HepG2 (cell line): ENCODE measurements around the gene CLPSL2.

Experiments
- BCL6 ChIP-seq: IDR thresholded peaks from 2 replicates; pipeline ENCODE4 v1.6.1; 2016; ENCODE audit warnings: missing genetic modification reagents, missing compliant biosample characterization
- EZH2 ChIP-seq: conservative IDR thresholded peaks from 2 replicates; pipeline ENCODE4 v1.6.1; 2012; ENCODE audit warnings: mild to moderate bottlenecking, low read depth, low read length, moderate library complexity
- FOXA1 ChIP-seq, 2 experiments: fragments of 450-650 bp in 1 of 2; sonication (generic) in 1 of 2; formaldehyde crosslinking in 1 of 2; IDR thresholded peaks; 2 replicates each; pipeline versions ENCODE4 v1.4.0 to v1.6.1; 2016 to 2020; ENCODE audit warnings: missing genetic modification reagents in 1 of 2
- NFIB ChIP-seq: sonication (generic); formaldehyde crosslinking; IDR thresholded peaks from 2 replicates; pipeline ENCODE4 v1.9.0; 2021; ENCODE audit warnings: missing genetic modification reagents, mild to moderate bottlenecking, borderline replicate concordance
- RNF2 ChIP-seq: fragments of 450-650 bp; conservative IDR thresholded peaks from 2 replicates; pipeline ENCODE4 v1.6.1; 2016; ENCODE audit warnings: low read depth
- SIX1 ChIP-seq: sonication (generic); formaldehyde crosslinking; IDR thresholded peaks from 2 replicates; pipeline ENCODE4 v1.4.0; 2020; ENCODE audit warnings: missing genetic modification reagents, borderline replicate concordance
- ZFP62 ChIP-seq: sonication (generic); formaldehyde crosslinking; IDR thresholded peaks from 2 replicates; pipeline ENCODE4 v1.4.0; 2020; ENCODE audit warnings: missing genetic modification reagents
- ZNF329 ChIP-seq: sonication (generic); formaldehyde crosslinking; IDR thresholded peaks from 2 replicates; pipeline ENCODE4 v1.9.0; 2021; ENCODE audit warnings: low read depth, mild to moderate bottlenecking, missing genetic modification reagents
- ZNF530 ChIP-seq: sonication (generic); formaldehyde crosslinking; IDR thresholded peaks from 2 replicates; pipeline ENCODE4 v1.5.0; 2020; ENCODE audit warnings: low read depth, mild to moderate bottlenecking, missing genetic modification reagents
- ZNF816 ChIP-seq: sonication (generic); formaldehyde crosslinking; IDR thresholded peaks from 2 replicates; pipeline ENCODE4 v1.8.0; 2022; ENCODE audit warnings: missing genetic modification reagents, mild to moderate bottlenecking, borderline replicate concordance
- TF ChIP-seq, protein P1 (sequence below): sonication (generic); formaldehyde crosslinking; IDR thresholded peaks from 2 replicates; pipeline ENCODE4 v1.5.0; 2020; ENCODE audit warnings: mild to moderate bottlenecking, missing genetic modification reagents, moderate library complexity

DNA sequence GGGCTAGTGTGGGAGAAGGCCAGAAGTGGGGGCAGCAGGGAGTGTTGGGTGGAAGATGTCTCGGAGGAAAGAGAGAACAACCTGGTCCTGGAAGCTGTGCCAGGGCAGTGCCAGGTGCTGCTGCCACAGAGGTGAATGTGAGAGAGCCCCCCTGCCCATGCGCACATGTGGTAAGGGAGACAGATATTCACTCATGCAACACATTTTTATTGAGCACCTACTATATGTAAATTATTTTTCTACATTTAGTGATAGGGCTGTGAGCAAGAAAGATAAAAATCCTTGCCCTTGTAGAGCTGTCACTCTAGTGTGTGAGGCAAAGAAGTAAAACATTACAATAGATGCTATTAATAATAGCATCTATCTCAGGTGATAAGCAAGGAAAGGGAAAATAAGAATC lies 4.9 kb downstream of the CLPSL2 start:
- TF ChIP-seq ZNF530 (CRISPR knock-in tag) (no peak), ZNF329 (CRISPR knock-in tag) (no peak), ZNF816 (no peak), FOXA1 (IDR thresholded peaks at IDR 0.05) (no peak), FOXA1 (CRISPR knock-in tag; IDR thresholded peaks at IDR 0.05) (no peak), BCL6 (no peak), NFIB (no peak), ZFP62 (CRISPR knock-in tag) (no peak), SIX1 (CRISPR knock-in tag) (no peak), EZH2 (no peak), RNF2 (no peak)
- TF ChIP-seq, protein P1, sequence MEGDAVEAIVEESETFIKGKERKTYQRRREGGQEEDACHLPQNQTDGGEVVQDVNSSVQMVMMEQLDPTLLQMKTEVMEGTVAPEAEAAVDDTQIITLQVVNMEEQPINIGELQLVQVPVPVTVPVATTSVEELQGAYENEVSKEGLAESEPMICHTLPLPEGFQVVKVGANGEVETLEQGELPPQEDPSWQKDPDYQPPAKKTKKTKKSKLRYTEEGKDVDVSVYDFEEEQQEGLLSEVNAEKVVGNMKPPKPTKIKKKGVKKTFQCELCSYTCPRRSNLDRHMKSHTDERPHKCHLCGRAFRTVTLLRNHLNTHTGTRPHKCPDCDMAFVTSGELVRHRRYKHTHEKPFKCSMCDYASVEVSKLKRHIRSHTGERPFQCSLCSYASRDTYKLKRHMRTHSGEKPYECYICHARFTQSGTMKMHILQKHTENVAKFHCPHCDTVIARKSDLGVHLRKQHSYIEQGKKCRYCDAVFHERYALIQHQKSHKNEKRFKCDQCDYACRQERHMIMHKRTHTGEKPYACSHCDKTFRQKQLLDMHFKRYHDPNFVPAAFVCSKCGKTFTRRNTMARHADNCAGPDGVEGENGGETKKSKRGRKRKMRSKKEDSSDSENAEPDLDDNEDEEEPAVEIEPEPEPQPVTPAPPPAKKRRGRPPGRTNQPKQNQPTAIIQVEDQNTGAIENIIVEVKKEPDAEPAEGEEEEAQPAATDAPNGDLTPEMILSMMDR, result no peak
